Transverse colon (tissue), 4 donors: ENCODE data around the gene TPD52L1.

Experiments
- POLR2A ChIP-seq: fragments of 450-650 bp; IDR thresholded peaks from one replicate; pipeline ENCODE4 v1.6.1; 2016; ENCODE audit warnings: antibody characterized with exemption, mild to moderate bottlenecking, moderate library complexity
- POLR2AphosphoS5 ChIP-seq, 3 donors: sonication (generic); formaldehyde crosslinking; IDR thresholded peaks; one replicate each; pipeline ENCODE4 v1.6.1; 2016; ENCODE audit warnings: antibody characterized with exemption in 3 of 3
- TF ChIP-seq, protein P1 (sequence below), 5 experiments: fragments of 200-600 bp in 3 of 5; fragments of 450-650 bp in 2 of 5; sonication (generic) in 3 of 5; IDR thresholded peaks; 1 replicate in 2 of 5; 2 replicates in 3 of 5; pipeline ENCODE4 v1.5.1; 2016 to 2017; ENCODE audit warnings: antibody characterized with exemption in 5 of 5, inconsistent platforms in 3 of 5, mild to moderate bottlenecking in 2 of 5, moderate library complexity in 1 of 5

DNA sequence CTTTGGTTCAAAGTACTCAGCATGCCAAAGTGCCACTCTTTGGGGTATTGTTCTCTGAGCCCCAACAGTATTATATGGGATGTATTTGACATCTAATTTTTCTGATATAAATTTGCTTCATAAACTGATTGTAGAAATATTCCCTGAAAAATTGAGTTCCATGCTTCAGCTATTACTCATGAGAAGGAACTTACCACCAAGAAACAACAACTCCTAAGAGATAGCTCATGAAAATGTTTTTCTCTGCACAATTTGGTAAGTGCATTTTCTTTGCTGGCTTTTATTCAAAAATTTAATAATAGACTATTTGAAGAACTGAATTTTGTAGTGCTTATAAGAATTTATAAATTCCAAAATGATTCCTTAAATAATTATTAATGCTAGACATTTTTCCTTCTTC lies 12.8 kb upstream of the TPD52L1 start:
- TF ChIP-seq, protein P1, sequence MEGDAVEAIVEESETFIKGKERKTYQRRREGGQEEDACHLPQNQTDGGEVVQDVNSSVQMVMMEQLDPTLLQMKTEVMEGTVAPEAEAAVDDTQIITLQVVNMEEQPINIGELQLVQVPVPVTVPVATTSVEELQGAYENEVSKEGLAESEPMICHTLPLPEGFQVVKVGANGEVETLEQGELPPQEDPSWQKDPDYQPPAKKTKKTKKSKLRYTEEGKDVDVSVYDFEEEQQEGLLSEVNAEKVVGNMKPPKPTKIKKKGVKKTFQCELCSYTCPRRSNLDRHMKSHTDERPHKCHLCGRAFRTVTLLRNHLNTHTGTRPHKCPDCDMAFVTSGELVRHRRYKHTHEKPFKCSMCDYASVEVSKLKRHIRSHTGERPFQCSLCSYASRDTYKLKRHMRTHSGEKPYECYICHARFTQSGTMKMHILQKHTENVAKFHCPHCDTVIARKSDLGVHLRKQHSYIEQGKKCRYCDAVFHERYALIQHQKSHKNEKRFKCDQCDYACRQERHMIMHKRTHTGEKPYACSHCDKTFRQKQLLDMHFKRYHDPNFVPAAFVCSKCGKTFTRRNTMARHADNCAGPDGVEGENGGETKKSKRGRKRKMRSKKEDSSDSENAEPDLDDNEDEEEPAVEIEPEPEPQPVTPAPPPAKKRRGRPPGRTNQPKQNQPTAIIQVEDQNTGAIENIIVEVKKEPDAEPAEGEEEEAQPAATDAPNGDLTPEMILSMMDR (IDR thresholded peaks at IDR 0.05) = no peak
- TF ChIP-seq POLR2A (no peak), POLR2AphosphoS5 (IDR thresholded peaks at IDR 0.05) (no peak)
